ENCODE data around the gene USP53.
"Not testable (repeated sequence)": the region's sequence is repeated elsewhere in the genome, so short reads cannot be mapped to it uniquely, and the experiment has no call there.

Gene USP53

GRCh38 chr4:119279945-119280344 is 67.4 kb downstream of the USP53 start:
- DNase-seq: not testable (repeated sequence)

DNA sequence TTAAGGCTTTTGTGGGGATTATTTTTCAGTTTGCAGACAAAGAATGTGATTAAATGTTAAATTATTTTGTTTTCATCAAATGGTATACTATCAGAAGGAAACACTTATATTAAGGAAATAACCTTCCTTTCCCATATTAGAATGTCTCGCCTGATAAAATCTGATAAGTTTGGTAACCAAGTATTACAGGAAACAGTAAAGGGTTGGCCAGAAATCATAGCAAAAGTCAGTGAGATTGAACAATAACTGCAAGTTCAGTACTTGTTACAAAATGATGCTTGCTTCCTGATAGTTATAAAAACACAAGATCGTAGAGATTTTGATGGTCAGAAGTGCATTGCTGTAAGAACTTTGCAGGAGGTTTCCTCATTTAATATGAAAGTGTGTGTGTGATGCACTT is 68.9 kb downstream of the USP53 start:
- DNase-seq: peak in 1 of 2 donors; percentile 3

DNA sequence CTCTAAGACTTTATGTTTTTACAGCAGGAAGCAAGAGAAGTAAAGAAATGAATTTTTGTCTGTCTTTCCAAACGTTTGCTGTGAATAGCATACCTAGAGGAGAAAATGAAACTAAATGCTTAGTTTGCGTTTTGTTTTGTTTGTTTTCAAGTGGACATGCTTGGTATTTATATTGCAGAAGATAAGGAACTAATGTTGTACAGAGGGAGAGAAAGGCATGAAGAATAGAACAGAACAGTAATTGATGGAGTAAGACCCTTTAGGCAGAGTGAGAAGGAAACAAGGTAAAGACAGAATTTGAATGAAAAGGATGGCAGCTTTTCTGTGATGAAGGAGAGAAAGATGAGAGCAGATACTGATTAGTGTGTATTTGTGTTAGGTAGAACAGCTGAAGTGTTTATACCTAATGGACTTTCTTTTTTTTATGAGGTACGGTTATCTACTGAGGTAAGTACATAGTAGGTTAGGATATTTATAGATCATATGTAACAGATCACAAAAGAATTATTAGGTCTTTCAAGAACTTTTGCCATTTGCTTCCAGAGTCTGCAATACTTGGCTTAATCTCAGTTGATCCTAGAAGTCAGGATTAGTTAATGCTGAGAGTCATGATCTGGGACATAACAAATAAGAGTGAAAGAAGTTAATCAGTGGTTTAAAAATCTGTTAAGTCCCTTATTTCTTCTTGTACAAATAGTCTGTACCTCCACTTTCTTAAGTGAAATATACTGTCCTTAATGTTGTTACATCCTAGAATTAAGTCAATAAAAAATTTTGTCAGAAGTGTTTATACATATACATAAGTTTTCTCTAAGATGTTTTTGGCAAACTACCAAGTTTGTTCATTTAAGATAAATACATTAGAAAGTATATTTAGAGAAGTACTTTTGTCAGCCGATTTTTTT is 72.6 kb downstream of the USP53 start:
- DNase-seq: peak; percentile 6 to 21

GRCh38 chr4:119286377-119287002 is 74.0 kb downstream of the USP53 start:
- peak; percentile 40 to 82 for DNase-seq

DNA sequence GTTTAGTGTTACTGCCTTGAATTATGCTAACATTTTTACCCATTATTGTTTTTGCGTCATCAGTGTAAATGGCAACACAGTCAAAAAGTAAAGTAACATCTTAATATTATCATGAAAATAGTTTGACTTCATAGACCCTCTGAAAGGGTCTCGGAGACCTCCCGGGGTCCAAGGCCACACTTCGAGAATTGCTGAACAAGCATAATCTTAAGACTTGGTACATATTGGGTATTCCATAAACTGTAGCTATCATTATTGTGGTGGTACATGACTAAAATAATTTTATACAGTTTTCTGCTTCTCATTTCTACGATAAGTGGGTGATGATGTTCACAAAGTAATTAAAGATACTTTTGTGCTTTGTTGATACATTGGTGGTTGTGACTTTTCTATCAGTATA is 76.8 kb downstream of the USP53 start:
- no peak for DNase-seq

DNA sequence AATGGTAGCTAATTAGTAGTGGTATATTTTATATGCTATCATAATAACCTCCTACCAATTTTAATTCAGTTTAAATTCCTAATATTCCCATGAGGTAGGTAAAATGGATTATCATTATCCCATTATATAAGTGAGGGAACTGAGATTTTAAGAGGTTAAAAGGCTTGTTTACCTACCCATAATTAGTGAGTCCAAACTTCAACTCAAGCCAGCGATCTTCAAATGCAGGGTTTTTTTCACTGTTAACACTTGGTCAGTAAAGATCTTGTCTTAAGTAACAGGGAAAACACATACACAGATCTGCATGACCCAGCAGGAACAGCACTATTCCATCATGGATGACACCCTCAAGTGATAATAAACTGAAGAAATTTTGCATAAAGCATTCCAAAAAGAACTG is 78.1 kb downstream of the USP53 start:
- DNase-seq: no peak

DNA sequence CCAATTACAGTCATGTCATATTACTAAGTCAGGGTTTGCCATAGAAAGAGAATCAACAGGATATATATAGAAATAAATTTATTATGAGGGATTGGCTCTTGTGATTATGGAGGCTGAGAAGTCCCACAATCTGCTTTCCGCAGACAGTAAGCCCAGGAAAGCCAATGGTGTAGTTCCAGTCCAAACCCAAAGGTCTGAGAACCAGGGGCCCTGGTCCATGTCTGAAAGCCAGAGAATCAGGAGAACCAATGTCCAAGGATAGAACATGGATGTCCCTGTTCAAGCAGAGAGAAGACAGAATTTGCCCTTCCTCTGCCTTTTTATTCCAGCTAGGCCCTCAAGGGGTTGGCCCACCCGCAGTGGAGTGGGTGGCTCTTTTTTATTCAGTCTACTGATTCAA is 83.8 kb downstream of the USP53 start:
- DNase-seq: no peak

GRCh38 chr4:119297795-119298194 is 85.3 kb downstream of the USP53 start:
- no peak for DNase-seq

DNA sequence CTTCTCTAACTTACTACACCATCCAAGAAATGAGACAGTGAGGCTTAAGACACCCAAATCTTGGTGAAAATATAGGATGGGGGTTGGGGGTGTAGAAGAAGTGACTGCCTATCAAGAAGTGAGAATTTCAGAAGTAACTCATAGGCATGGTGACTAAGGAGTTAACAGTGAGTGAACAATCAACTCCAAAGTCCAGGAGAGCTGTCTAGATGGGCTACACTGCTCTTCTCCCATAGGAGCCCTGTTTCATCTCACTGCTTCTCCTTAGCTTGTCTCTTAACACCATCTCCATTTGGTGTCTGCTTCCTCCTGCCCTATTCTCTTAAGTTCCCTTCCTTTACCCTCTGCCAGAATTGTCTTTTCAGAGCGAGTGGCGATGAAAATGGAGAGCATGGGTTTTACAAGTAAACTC is 86.8 kb downstream of the USP53 start:
- peak; percentile 28 to 33 for DNase-seq

DNA sequence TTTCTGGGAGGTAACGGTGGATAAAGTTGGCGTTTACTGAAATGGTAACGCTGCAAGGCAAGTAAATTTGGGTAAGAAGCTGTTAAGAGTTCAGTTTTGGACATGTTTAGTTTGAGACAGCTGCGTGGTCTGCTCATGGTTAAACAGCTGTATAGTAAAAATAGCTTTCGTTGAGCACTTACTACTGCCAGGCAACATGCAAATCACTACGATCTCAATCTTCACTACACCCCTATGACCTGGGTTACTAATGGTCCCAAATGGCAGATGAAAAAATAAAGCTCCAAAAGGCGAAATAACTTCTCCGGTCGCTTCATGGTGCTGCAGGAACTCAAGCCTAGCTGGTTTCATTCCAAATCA is 87.2 kb downstream of the USP53 start:
- no peak for DNase-seq

- DNase-seq: peak; percentile 91 to 94
These were observed 87.8 kb downstream of the USP53 start for GRCh38 chr4:119300101-119300978.

- no peak for DNase-seq
These were observed 89.7 kb downstream of the USP53 start for GRCh38 chr4:119302073-119302832.

DNA sequence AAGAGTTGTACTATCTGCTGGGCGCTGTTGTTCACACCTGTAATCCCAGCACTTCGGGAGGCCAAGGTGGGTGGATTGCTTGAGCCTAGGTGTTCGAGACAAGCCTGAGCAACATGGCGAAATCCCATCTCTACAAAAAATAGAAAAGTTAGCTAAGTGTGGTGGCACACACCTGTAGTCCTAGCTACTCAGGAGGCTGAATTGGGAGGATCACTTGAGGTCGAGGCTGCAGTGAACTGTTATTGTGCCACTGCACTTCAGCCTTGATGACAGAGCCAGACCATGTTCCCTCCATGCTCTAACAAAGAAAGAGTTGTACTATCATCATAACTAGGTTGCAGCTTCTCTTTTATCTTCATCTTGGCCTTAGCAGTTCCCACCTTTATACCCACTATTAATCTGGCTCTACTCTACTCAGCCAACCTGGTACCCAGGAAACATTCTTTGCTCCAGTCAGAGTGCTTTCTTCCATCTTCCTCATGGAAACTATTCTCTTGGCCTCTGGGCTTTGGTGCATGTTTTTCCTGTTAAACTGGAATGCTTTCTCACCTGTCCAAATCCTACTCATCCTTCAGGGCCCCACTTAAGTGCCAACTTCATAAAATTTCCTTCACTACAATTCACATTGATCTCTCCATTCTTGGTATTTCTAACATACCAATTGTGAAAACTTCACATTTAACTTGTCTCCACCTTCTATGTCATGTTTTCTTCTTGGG is 91.2 kb downstream of the USP53 start:
- no peak for DNase-seq

DNA sequence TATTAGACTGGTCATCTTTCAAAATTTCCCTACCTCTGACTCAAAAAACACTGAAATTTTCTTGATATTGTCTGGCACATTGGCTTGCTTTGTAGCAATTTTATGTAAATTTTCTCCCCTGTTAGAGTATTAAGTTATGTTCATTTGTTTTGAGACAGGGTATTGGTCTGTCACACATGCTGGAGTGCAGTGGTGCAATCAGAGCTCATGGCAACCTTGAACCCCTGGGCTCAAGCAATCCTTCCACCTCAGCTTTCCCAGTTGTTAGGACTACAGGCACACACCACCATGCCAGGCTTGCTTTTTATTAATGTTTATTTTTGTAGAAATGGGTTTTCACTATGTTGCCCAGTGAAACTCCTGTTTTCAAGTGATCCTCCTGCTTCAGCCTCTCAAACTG is 91.9 kb downstream of the USP53 start:
- no peak for DNase-seq

DNA sequence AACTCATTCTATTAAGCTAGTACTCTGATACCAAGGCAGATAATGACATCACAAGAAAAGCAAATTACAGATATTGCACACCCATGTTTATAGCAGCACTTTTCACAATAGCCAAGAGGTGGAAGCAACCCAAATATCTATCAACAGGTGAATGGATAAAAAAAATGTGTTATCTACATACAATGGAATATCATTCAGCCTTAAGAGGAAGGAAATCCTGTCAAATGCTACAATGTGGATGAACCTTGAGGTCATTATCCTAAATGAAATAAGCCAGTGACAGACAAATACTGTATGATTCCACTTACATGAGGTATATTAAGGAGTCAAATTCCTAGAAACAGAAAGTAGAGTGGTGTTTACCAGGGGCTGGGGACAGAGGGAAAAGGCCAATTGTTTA is 95.1 kb downstream of the USP53 start:
- no peak for DNase-seq

DNA sequence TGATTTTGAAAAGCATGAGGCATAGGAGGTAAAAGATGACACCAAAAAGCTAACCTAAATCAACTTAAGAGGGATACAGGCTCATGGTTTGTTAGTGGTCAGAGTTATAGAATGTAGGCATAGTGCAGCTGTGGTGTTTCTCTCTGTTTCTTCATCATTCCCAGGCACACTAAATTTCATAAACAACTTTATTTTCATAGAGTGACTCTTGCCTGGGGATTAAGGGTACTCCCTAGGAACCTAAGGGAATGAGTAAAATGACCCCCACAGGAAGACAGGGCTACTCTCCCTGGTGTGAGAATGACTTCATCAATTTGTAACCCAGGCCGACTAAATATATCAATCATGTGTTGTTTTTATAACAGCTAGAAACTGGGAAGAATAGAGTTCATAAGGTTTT is 98.3 kb downstream of the USP53 start:
- DNase-seq: no peak

GRCh38 chr4:119313237-119313636 is 100.7 kb downstream of the USP53 start:
- DNase-seq: no peak

DNA sequence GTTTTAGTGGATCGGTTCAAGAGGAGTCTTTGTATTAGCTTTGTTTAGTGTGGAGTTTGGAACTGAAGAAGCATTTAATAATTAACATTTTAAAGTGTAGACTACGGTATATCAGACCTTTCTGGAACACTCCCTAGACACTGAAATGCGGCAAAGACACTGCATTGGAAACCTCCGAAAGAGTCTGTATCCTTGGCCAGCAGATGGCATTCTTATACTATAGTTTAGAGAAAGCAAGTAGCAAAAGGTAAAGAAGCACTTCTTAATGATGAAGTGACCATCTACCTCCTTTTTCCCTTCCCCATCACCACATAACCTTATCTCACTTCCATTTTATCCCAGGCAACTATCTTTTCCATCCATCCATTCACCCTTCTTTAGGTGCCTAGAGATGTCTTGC is 101.8 kb downstream of the USP53 start:
- DNase-seq: peak; percentile 13 to 55

DNA sequence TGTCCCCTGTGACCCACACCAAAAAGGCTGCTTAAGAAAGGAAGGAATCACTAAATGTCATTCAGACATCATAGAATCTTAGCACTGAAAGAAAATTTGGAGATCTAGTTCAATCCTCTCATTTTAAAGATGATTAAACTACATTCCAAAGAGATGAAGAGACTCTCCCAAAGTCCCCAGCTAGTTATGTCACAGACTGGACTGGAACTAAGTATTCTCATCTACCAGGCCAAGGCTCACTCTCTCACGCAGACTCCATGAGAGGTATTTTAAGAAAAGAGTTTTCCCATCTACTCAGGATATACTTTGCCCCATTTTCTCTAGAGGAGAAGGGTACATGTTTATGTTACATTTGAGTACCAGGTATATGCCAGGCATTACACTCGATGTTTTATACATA is 102.5 kb downstream of the USP53 start:
- DNase-seq: no peak

- DNase-seq: no peak
These were observed 105.5 kb downstream of the USP53 start for GRCh38 chr4:119317990-119318389.

DNA sequence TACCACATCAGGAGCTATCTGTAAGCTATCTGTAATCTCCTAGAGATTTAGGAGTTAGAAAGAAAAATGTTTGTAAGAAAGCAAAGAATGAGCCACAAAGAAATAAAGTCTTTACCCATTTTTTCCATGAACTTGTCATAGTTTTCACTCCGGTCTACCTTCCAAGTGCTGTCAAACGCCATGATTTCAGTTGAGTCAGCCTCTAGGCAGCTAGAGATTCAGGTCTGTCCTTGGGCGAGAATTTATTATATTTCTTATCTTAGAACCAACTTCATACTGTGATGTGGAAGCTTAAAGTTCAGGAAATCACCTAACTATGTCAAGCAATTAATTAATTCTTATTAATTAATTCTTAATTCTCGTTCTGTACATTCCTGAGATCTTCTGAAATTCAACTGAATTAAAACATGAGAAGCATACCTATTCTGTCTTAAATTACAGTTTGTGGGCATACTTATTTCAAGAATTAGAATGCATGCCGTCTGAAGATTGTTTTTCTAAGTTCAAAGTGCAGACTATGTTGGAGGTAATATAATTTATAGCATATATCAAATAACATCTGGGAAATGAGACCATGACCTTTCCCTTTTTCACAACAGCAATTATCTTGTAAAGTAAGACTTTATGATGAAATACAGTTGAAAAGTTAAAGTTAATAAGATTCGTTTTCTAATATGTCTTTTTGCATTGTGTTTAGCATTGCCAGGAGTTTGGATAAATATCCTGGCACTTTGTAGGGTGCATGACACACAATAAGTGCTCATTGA is 109.6 kb downstream of the USP53 start, which contains the start of gene FABP2:
Gene FABP2 (minus strand): TSS at position 218 of the 767 bp plus-strand sequence. CDS start 36 bp downstream, at position 182.
- DNase-seq: no peak

All from inflammatory macrophage treated with lipopolysaccharide for 1 hour (primary cell).